ENCODE measurements around the gene CABLES2. TPM values are rescaled to one million over a fixed set of nuclear protein-coding genes. Genes with fewer than 3 reads are reported as not detected.
A peak's percentile ranks its signal among the peaks of the same experiment; 100 is the strongest.

CABLES2 gene
- polyA plus RNA-seq, 3 donors from 2014 or later = 1.3 to 2.6 (median 2.5) TPM

- H3K27ac Mint-ChIP-seq = no peak overlapping the region
- DNase-seq = no peak
- peak overlapping the region; percentile 47 to 67 (median 63) for H3K4me3 Mint-ChIP-seq
- no peaks in the 10 kb centered on the region for H3K36me3 Mint-ChIP-seq
- H3K27me3 Mint-ChIP-seq (ENCODE audit: low read depth in 3 of 3) = peaks cover 4 to 7% (median 6%) of the 10 kb centered on the region in 3 donors
- no peaks in the 10 kb centered on the region for H3K9me3 Mint-ChIP-seq
- no peaks in the 10 kb centered on the region for H3K4me1 Mint-ChIP-seq
These were observed 39.3 kb downstream of the CABLES2 start for GRCh38 chr20:62367633-62368391.

GRCh38 chr20:62367136-62367632 lies 39.9 kb downstream of the CABLES2 start, which contains the start of gene LAMA5:
TSS of gene LAMA5 (minus strand) at chr20:62367312. CDS start at chr20:62367245, 67 bp downstream.
- Mint-ChIP-seq H3K27ac (no peak within 1 kb of the TSS), H3K9me3 (no peaks in the 10 kb centered on the region), H3K27me3 (ENCODE audit: low read depth in 3 of 3) (peaks cover 3 to 7% (median 5%) of the 10 kb centered on the region in 3 donors), H3K4me1 (no peaks in the 10 kb centered on the region), H3K36me3 (no peaks in the 10 kb centered on the region), H3K4me3 (peak within 1 kb of the TSS in 4 of 5 donors; percentile 47 to 67 (median 65))
- DNase-seq = peak in 1 of 3 donors; percentile 23

- H3K4me3 Mint-ChIP-seq = peak overlapping the region in 1 of 5 donors; percentile 40
- no peaks in the 10 kb centered on the region for H3K4me1 Mint-ChIP-seq
- no peak for DNase-seq
- H3K36me3 Mint-ChIP-seq = no peaks in the 10 kb centered on the region
- no peaks in the 10 kb centered on the region for H3K9me3 Mint-ChIP-seq
- no peak overlapping the region for H3K27ac Mint-ChIP-seq
- H3K27me3 Mint-ChIP-seq (ENCODE audit: low read depth in 3 of 3) = peaks cover 2 to 7% (median 5%) of the 10 kb centered on the region in 3 donors
These were observed 40.5 kb downstream of the CABLES2 start for GRCh38 chr20:62366370-62367135.

GRCh38 chr20:62365814-62366369 lies 41.2 kb downstream of the CABLES2 start:
- Mint-ChIP-seq H3K27me3 (ENCODE audit: low read depth in 3 of 3) (peaks cover 2 to 7% (median 5%) of the 10 kb centered on the region in 3 donors), H3K4me3 (peak overlapping the region in 2 of 5 donors; percentile 13 to 40)

GRCh38 chr20:62364911-62365736 lies 42.0 kb downstream of the CABLES2 start:
- peak overlapping the region in 2 of 5 donors; percentile 38 to 44 for H3K4me3 Mint-ChIP-seq
- H3K36me3 Mint-ChIP-seq = no peaks in the 10 kb centered on the region
- no peaks in the 10 kb centered on the region for H3K4me1 Mint-ChIP-seq
- no peaks in the 10 kb centered on the region for H3K9me3 Mint-ChIP-seq
- H3K27me3 Mint-ChIP-seq (ENCODE audit: low read depth in 3 of 3) = peaks cover 2 to 7% (median 5%) of the 10 kb centered on the region in 3 donors
- no peak overlapping the region for H3K27ac Mint-ChIP-seq
- no peak for DNase-seq

More at GRCh38 chr20:62365814-62366369, 41.2 kb downstream of the CABLES2 start:
- DNase-seq = no peak
- Mint-ChIP-seq H3K4me1 (no peaks in the 10 kb centered on the region), H3K9me3 (no peaks in the 10 kb centered on the region), H3K27ac (no peak overlapping the region), H3K36me3 (no peaks in the 10 kb centered on the region)

- DNase-seq = no peak
- Mint-ChIP-seq H3K4me1 (no peaks in the 10 kb centered on the region), H3K27ac (no peak overlapping the region), H3K36me3 (no peaks in the 10 kb centered on the region), H3K4me3 (no peak overlapping the region), H3K9me3 (no peaks in the 10 kb centered on the region), H3K27me3 (ENCODE audit: low read depth in 3 of 3) (peaks cover 2 to 5% (median 2%) of the 10 kb centered on the region in 3 donors)
These were observed 42.9 kb downstream of the CABLES2 start for GRCh38 chr20:62363920-62364851.

- Mint-ChIP-seq H3K9me3 (no peaks in the 10 kb centered on the region), H3K27ac (no peak overlapping the region), H3K36me3 (no peaks in the 10 kb centered on the region), H3K27me3 (ENCODE audit: low read depth in 3 of 3) (peaks cover 0 to 2% (median 2%) of the 10 kb centered on the region in 3 donors), H3K4me3 (no peak overlapping the region), H3K4me1 (no peaks in the 10 kb centered on the region)
- no peak for DNase-seq
These were observed 43.8 kb downstream of the CABLES2 start for GRCh38 chr20:62362991-62363919.

- H3K4me1 Mint-ChIP-seq = no peaks in the 10 kb centered on the region
- H3K27me3 Mint-ChIP-seq (ENCODE audit: low read depth in 3 of 3) = peaks cover 0 to 2% (median 2%) of the 10 kb centered on the region in 3 donors
- no peak overlapping the region for H3K27ac Mint-ChIP-seq
- no peaks in the 10 kb centered on the region for H3K36me3 Mint-ChIP-seq
- H3K9me3 Mint-ChIP-seq = no peaks in the 10 kb centered on the region
- no peak for DNase-seq
- no peak overlapping the region for H3K4me3 Mint-ChIP-seq
These were observed 44.5 kb downstream of the CABLES2 start for GRCh38 chr20:62362590-62362940.

- no peak overlapping the region for H3K27ac Mint-ChIP-seq
- H3K36me3 Mint-ChIP-seq = no peaks in the 10 kb centered on the region
- no peaks in the 10 kb centered on the region for H3K9me3 Mint-ChIP-seq
- DNase-seq = no peak
- H3K4me1 Mint-ChIP-seq = no peaks in the 10 kb centered on the region
- peaks cover 0 to 2% (median 2%) of the 10 kb centered on the region in 3 donors for H3K27me3 Mint-ChIP-seq (ENCODE audit: low read depth in 3 of 3)
- no peak overlapping the region for H3K4me3 Mint-ChIP-seq
These were observed 45.1 kb downstream of the CABLES2 start for GRCh38 chr20:62361799-62362589.

- Mint-ChIP-seq H3K4me1 (no peaks in the 10 kb centered on the region), H3K4me3 (no peak overlapping the region), H3K27me3 (ENCODE audit: low read depth in 3 of 3) (peaks cover 0 to 2% (median 2%) of the 10 kb centered on the region in 3 donors), H3K9me3 (no peaks in the 10 kb centered on the region), H3K27ac (no peak overlapping the region), H3K36me3 (no peaks in the 10 kb centered on the region)
- no peak for DNase-seq
These were observed 46.0 kb downstream of the CABLES2 start for GRCh38 chr20:62360854-62361798.
